GM18909 (cell line): ENCODE data around the gene ZNRF2.
"Not testable (repeated sequence)": the region's sequence is repeated elsewhere in the genome, so short reads cannot be mapped to it uniquely, and the experiment has no call there.

Experiments
- ATAC-seq: cut with Tn5 transposase; IDR thresholded peaks from one replicate; pipeline ENCODE4 v1.9.1; 2021; ENCODE audit warnings: mild to moderate bottlenecking; ENCODE audit not compliant: unreplicated experiment, poor library complexity

Gene ZNRF2

GRCh38 chr7:30285536-30286284 is 1.3 kb downstream of the ZNRF2 start:
- ATAC-seq = peak; percentile 3

DNA sequence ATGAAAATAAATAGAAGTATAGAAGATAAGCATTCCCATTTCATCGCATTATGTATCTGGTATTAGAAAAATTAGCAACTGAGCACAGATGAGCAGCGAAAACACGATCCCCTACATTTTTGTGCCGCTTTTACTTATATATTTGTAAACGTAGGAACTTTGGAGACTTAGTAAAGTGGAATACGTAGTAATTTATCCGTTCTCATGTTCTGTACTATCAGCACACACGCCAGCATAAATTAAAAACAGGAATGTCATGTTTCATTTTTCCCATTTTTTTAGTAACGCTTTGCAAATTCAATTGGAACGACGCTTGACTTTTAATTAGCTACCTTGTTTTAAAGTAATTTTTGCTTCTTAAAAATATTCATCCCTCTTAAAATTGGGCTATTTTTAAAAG is 2.4 kb downstream of the ZNRF2 start:
- ATAC-seq = no peak

- ATAC-seq = not testable (repeated sequence)
Observed at GRCh38 chr7:30287625-30288024, 3.2 kb downstream of the ZNRF2 start.

GRCh38 chr7:30289634-30290033 is 5.2 kb downstream of the ZNRF2 start:
- not testable (repeated sequence) for ATAC-seq

- peak; percentile 39 for ATAC-seq
Observed at GRCh38 chr7:30290317-30290716, 5.9 kb downstream of the ZNRF2 start.

DNA sequence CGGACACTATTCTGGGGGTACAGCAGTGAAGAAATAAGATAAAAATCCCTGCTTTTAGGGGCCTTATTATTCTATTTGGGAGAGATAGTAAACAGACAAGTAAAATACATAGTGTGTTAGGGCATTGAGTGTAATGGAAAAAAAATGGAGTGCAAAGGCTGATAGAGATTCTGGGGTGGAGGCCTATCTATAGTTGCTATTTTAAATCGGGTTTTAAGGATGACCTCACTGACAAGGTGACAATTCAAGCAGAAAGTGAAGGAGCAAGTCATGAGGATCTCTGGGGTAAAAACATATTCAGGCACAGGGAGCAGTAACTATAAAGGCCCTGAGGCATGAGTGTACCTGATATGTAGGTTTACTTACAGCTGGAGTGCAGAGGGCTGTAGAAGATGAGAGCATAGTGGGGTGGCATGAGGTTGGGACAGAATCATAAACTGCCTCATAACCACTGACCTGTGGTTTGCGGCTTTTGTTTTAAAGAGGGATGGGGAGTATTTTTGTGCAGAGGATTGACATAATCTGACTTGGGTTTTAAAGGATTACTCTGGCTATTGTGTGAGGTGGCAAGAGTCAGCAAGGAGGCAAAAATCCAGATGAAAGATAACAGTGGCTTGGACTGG is 8.1 kb downstream of the ZNRF2 start:
- not testable (repeated sequence) for ATAC-seq

- not testable (repeated sequence) for ATAC-seq
Observed at GRCh38 chr7:30296304-30296703, 11.9 kb downstream of the ZNRF2 start.

GRCh38 chr7:30297499-30297898 is 13.1 kb downstream of the ZNRF2 start:
- not testable (repeated sequence) for ATAC-seq

DNA sequence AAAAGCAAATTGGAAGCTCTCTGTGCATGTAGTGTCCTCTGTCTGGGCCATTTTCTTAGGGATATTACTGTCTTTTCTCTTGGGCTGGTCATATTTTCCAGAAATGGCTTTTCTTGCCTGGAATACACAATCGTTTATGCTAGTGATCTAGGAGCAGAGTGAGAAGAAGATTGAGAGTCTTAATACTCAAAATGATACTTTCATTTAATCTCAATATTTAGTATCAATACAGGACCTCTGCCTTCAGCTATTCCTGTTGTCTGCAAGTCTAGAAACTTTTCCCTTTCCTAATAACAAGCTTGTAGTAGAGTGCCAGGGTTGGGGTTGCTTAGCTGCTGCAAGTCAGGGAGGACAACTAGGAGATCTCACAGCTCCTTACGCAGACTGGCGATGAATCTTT is 14.0 kb downstream of the ZNRF2 start:
- ATAC-seq = not testable (repeated sequence)

DNA sequence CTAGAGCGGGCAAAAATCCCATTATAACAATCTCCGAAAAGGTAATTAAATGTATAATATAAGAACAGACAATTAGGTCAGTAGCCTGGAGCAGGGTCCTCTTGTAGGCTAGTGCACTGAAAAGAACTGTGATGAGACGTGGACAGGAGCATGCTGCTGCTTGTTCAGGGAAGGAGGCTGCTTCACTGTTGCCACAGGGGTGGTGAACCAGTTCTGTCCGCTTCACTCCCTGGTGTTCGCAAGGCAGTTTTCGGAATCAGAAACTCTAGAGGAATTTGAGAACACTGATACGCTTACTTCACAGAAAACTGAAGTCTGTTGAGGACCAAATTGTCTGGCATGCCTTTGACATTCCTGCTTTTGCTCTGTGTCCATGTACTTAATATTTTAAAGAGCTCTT is 17.4 kb downstream of the ZNRF2 start:
- no peak for ATAC-seq

- no peak for ATAC-seq
Observed at GRCh38 chr7:30302656-30303311, 18.4 kb downstream of the ZNRF2 start.

DNA sequence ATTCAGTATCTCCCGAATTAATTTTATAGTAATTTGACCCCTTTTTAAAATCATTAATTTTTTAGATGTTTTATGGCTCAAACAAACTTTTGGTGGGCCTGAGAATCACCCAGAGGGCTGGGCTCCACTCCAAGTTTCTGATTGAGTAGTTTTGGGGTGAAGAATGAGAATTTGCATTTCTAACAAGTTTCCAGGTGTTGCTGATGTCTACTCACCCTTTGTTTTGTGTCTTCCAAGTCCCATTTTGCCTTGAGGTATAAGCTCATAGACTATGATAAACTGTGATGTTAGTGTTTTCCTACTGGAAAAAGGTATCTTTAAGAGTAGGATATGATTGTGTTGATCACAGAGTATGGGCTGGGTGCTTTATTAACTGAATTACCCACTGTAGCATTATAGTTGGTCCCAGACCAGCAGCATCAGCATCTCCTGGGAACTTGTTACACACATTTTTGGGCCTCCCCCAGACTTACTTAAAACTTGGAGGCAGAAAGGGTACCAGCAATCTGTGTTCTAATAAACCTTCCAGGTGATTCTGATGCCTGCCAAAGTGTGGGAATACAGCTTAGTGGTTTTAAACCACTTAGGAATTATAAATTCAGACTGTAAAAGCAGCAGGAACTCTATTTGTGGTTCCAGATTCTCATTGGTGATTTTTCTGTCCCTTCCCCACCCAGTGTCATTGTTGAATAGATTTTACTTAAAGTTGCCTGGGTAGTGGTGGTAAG is 19.1 kb downstream of the ZNRF2 start:
- peak; percentile 65 for ATAC-seq

DNA sequence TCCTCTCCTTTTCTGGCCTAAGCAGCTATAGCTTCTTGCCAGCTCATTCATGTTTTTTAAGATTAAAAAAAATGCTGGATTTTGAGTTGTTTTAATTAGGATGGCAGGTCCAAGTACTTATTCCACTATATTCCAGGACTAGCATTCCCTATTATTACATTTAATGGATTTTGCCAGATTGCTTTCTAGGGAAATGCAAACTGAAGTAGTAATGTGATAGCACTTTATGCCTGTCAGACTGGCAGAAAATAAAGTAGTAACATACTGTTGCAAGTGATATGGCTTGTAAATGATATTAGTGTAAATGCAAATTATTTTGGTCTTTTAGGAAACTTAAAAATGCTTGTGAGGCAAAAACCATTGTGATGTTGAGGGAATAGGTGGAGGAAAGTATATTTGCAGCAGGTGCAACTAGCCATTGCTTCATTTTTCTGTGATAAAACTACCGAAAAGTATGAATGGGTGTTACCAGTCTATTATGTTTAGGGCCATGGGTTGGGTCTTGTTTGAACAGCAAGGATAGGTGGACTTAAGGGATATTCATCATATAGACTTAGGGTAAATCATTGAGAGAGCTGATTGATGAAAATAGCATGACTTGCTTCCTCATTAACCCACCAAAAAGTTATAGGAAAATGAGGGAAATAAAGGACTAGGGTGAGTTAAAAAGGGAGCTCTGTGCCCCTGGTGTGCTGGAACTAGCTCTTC is 19.9 kb downstream of the ZNRF2 start:
- no peak for ATAC-seq

GRCh38 chr7:30306976-30307375 is 22.6 kb downstream of the ZNRF2 start:
- ATAC-seq = no peak

GRCh38 chr7:30308389-30308788 is 24.0 kb downstream of the ZNRF2 start:
- no peak for ATAC-seq

DNA sequence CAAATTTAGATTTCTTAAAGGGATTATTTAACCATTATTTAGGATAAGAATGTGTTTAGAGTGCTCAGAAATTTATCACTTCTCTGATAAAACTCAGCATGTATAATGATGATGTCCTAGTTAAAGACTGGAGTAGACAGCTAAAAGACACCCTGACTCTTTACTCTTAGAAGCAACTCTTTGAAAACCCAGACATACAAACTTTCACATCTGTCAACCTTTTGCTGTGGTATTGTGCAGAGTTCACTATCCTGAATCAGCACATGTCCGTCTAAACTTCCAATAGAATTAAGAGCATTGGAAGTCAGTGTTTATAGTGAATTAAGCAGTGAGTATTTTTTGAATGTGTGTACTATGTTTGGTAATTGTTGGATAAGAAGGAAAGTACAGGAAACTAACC is 24.9 kb downstream of the ZNRF2 start:
- ATAC-seq = no peak

GRCh38 chr7:30309842-30310435 is 25.5 kb downstream of the ZNRF2 start:
- ATAC-seq = no peak

- no peak for ATAC-seq
Observed at GRCh38 chr7:30310674-30311362, 26.4 kb downstream of the ZNRF2 start.

DNA sequence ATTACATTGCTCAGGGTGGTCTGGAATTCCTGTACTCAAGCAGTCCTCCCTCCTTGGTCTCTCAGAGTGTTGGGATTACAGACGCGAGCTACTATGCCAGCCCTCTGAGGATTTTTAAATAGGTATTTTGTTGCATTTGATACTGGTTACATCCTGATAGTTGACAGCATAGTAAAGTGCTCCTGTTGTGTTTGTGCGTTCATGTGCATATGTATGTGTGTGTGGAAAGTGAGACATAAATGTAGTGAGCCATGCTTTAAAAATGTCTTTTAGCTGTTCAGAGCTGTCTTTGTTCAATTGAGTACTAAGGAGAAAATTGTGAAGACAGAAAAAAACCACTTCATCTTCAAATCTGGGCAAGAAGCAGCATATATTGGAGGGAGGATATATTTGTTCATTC is 27.8 kb downstream of the ZNRF2 start:
- no peak for ATAC-seq
